ENCODE results near the gene SMIM3.

DNA sequence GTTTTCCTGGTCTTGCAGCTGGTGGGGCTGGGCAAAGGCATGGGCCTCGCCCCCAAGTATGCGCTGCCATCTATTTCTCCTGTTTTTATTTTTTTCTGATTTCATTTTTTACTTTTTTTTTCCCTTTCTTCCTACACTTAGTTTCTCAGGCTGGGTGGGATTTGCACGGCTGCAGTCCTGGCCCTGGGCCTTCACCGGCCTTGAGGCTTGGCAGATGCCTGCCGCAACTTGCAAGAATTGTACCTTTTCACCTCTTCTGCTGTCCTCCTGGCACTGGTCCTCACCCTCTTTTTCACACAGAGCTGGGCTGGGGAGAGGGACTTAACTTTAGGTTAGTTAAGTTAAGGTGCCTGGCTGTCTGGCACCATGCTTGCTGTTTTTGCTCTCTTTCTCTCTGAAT lies 57.5 kb downstream of the SMIM3 start:
- TF ChIP-seq, protein P1, sequence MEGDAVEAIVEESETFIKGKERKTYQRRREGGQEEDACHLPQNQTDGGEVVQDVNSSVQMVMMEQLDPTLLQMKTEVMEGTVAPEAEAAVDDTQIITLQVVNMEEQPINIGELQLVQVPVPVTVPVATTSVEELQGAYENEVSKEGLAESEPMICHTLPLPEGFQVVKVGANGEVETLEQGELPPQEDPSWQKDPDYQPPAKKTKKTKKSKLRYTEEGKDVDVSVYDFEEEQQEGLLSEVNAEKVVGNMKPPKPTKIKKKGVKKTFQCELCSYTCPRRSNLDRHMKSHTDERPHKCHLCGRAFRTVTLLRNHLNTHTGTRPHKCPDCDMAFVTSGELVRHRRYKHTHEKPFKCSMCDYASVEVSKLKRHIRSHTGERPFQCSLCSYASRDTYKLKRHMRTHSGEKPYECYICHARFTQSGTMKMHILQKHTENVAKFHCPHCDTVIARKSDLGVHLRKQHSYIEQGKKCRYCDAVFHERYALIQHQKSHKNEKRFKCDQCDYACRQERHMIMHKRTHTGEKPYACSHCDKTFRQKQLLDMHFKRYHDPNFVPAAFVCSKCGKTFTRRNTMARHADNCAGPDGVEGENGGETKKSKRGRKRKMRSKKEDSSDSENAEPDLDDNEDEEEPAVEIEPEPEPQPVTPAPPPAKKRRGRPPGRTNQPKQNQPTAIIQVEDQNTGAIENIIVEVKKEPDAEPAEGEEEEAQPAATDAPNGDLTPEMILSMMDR (IDR thresholded peaks at IDR 0.05), result no peak
- no peak for TF ChIP-seq POLR2A (IDR thresholded peaks at IDR 0.05)
- TF ChIP-seq EP300 (IDR thresholded peaks at IDR 0.05), result no peak

All from gastroesophageal sphincter (tissue), 3 donors.